ENCODE data around the gene BAIAP2L2. TPM values are rescaled to one million over a fixed set of nuclear protein-coding genes. Genes with fewer than 3 reads are reported as not detected.

Gene BAIAP2L2
- total and polyA plus RNA-seq, 2 donors (not counting 1 experiment from before 2014, with no cell fraction given), result 0.96 to 1.2 TPM

DNA sequence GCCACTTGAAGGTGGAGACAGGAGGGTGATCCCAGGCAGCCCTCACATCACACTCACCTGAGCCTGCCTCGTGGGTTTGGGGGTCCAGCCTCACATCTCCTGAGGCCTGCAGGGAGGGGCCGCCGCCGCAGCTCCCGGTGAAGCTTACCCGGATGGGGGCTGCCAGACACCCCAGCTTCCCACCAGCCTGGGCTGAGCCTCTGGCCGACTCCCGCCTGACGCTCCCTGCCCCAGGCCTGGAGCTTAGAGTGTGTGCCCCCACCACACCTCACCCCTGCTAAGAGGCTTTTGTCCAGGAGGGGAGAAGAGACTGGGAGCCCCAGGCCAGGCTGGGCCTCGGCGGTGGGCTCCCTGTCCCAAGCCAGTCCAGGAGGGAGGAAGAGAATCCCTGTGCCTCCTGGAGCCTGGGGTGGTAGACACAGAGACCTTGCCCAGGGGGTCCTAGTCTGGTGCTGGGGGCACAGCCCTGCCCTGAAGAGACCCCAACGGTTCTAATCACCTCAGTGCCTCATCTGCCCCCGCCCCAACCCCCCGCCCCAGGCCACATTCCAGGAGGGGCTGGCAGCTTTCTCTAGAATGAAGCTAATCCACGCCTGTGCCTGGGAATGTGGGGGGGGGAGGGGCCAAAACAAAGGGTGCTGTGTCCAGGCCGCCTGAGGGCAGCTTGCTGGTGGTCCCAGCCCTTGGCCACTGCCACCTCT, 26.4 kb downstream of the BAIAP2L2 start, which contains the start of gene SLC16A8:
SLC16A8 (minus strand) TSS at position 254 of the 701 bp plus-strand sequence. CDS start 1,311 bp downstream, outside the sequence.
- H3K4me1 Mint-ChIP-seq, result peaks cover 5% of the 10 kb centered on the region
- no peak within 1 kb of the TSS for H3K4me3 ChIP-seq (ENCODE audit: control extremely low read depth in 1 of 5, extremely low read depth in 1 of 5, insufficient read depth in 1 of 5, low read depth in 2 of 5, low read length in 4 of 5)
- no peak for DNase-seq
- TF ChIP-seq, protein P1, sequence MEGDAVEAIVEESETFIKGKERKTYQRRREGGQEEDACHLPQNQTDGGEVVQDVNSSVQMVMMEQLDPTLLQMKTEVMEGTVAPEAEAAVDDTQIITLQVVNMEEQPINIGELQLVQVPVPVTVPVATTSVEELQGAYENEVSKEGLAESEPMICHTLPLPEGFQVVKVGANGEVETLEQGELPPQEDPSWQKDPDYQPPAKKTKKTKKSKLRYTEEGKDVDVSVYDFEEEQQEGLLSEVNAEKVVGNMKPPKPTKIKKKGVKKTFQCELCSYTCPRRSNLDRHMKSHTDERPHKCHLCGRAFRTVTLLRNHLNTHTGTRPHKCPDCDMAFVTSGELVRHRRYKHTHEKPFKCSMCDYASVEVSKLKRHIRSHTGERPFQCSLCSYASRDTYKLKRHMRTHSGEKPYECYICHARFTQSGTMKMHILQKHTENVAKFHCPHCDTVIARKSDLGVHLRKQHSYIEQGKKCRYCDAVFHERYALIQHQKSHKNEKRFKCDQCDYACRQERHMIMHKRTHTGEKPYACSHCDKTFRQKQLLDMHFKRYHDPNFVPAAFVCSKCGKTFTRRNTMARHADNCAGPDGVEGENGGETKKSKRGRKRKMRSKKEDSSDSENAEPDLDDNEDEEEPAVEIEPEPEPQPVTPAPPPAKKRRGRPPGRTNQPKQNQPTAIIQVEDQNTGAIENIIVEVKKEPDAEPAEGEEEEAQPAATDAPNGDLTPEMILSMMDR (IDR thresholded peaks at IDR 0.05), result no peak
- TF ChIP-seq EZH2 (IDR thresholded peaks at IDR 0.05; ENCODE audit: borderline replicate concordance, insufficient read depth, low read depth, low read length, poor library complexity, severe bottlenecking), result no peak
- H3K9me3 Mint-ChIP-seq (ENCODE audit: insufficient read depth), result no peaks in the 10 kb centered on the region
- H3K27me3 ChIP-seq (replicated peaks in 1 of 4; ENCODE audit: control extremely low read depth in 1 of 4, control insufficient read depth in 3 of 4, insufficient read depth in 4 of 4, low read length in 3 of 4), result peaks cover 0 to 49% (median 23%) of the 10 kb centered on the region in 4 experiments
- H3K4me2 ChIP-seq (replicated peaks; ENCODE audit: low read depth, low read length, poor library complexity, severe bottlenecking), result peak within 1 kb of the TSS; percentile 66
- CTCF ChIA-PET, result no interaction called here
- no peak within 1 kb of the TSS for H2AFZ ChIP-seq (ENCODE audit: insufficient read depth, low read depth, low read length, poor library complexity, severe bottlenecking)
- no peaks in the 10 kb centered on the region for H3K36me3 ChIP-seq (replicated peaks in 1 of 2; ENCODE audit: control extremely low read depth in 1 of 2, control insufficient read depth in 1 of 2, extremely low read depth in 1 of 2, insufficient read depth in 2 of 2, low read length in 1 of 2)
- H4K20me1 ChIP-seq (ENCODE audit: control insufficient read depth, insufficient read depth, low read length, poor library complexity, severe bottlenecking), result no peaks in the 10 kb centered on the region
- peaks cover 17 to 18% of the 10 kb centered on the region in 2 donors for H3K4me1 ChIP-seq (ENCODE audit: control insufficient read depth in 2 of 2, insufficient read depth in 2 of 2, low read length in 2 of 2)
- WGBS (ENCODE audit: insufficient coverage), result 93% methylated on average over 12 of the region's 16 CpGs
- no peak within 1 kb of the TSS for H3K9ac ChIP-seq (ENCODE audit: low read length)
- H3K4me3 Mint-ChIP-seq, result no peak within 1 kb of the TSS
- H3K79me2 ChIP-seq (ENCODE audit: control insufficient read depth, insufficient read depth, low read length), result no peaks in the 10 kb centered on the region
- peaks cover 29% of the 10 kb centered on the region for H3K27me3 Mint-ChIP-seq
- no peak within 1 kb of the TSS for H3K27ac Mint-ChIP-seq
- no peak for ATAC-seq (ENCODE audit: low read depth)
- intact Hi-C loops (cut with micrococcal nuclease), result no loop called here
- H3K27ac ChIP-seq (ENCODE audit: low read length in 2 of 2), result no peak within 1 kb of the TSS
- no peaks in the 10 kb centered on the region for H3K9me3 ChIP-seq (ENCODE audit: control extremely low read depth in 1 of 3, control insufficient read depth in 2 of 3, insufficient read depth in 1 of 3, low read length in 2 of 3)
- POLR2A ChIA-PET, result interaction anchor here (0.6 kb wide), 1 partner anchor 9 kb away, joined by 5 read pairs; no protein-coding TSS in a partner anchor

DNA sequence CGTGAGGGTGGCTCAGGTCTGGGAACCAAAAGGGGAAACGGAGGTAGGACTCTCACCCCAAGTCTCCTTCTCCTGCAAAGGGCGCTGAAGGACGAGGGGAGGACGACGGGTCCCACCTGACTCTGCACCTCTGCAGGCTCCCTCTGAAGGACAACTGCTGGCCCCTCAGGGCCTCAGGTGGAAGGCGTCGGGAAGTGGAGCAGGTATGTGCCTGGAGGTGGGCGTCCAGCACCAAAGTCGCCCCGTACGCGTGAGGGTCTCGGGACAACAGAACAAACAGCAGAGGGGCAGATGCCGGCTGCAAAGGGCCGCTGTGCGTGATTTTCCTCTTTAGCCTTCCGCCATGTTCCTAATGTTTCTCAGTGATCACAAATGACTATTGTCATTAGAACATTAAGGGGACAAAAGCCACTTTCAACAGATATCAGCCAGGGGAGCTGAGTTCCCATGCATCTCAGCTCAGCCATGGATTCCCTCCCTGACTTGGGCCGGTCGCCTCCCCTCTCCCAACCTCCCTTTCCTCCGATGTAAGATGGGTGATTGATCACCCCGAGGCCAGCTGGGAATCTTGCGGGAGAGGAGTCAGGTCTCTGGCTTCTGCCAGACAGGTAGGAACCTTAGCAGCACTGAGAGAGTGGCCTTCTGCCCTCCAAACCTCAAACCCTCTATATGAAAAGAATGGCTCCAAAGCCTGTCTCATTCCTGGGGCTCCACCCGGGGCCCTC, 27.3 kb downstream of the BAIAP2L2 start:
- Mint-ChIP-seq H3K27me3 (peaks cover 26% of the 10 kb centered on the region), H3K9me3 (ENCODE audit: insufficient read depth) (no peaks in the 10 kb centered on the region), H3K4me1 (peaks cover 5% of the 10 kb centered on the region), H3K27ac (no peak overlapping the region), H3K4me3 (no peak overlapping the region)
- H3K27ac ChIP-seq (ENCODE audit: low read length in 2 of 2), result no peak overlapping the region
- no peaks in the 10 kb centered on the region for H3K79me2 ChIP-seq (ENCODE audit: control insufficient read depth, insufficient read depth, low read length)
- H2AFZ ChIP-seq (ENCODE audit: insufficient read depth, low read depth, low read length, poor library complexity, severe bottlenecking), result no peak overlapping the region
- no peak for DNase-seq
- no peaks in the 10 kb centered on the region for H3K36me3 ChIP-seq (replicated peaks in 1 of 2; ENCODE audit: control extremely low read depth in 1 of 2, control insufficient read depth in 1 of 2, extremely low read depth in 1 of 2, insufficient read depth in 2 of 2, low read length in 1 of 2)
- WGBS (ENCODE audit: insufficient coverage), result 72% methylated on average over 19 of the region's 24 CpGs
- H3K4me1 ChIP-seq (ENCODE audit: control insufficient read depth in 2 of 2, insufficient read depth in 2 of 2, low read length in 2 of 2), result peaks cover 17 to 18% of the 10 kb centered on the region in 2 donors
- ChIA-PET CTCF (no interaction called here), POLR2A (no interaction called here)
- H3K4me2 ChIP-seq (replicated peaks; ENCODE audit: low read depth, low read length, poor library complexity, severe bottlenecking), result peak overlapping the region; percentile 66
- H3K9me3 ChIP-seq (ENCODE audit: control extremely low read depth in 1 of 3, control insufficient read depth in 2 of 3, insufficient read depth in 1 of 3, low read length in 2 of 3), result no peaks in the 10 kb centered on the region
- no peak for ATAC-seq (ENCODE audit: low read depth)
- no peak overlapping the region for H3K4me3 ChIP-seq (ENCODE audit: control extremely low read depth in 1 of 5, extremely low read depth in 1 of 5, insufficient read depth in 1 of 5, low read depth in 2 of 5, low read length in 4 of 5)
- H4K20me1 ChIP-seq (ENCODE audit: control insufficient read depth, insufficient read depth, low read length, poor library complexity, severe bottlenecking), result no peaks in the 10 kb centered on the region
- H3K27me3 ChIP-seq (replicated peaks in 1 of 4; ENCODE audit: control extremely low read depth in 1 of 4, control insufficient read depth in 3 of 4, insufficient read depth in 4 of 4, low read length in 3 of 4), result peaks cover 0 to 42% (median 20%) of the 10 kb centered on the region in 4 experiments
- intact Hi-C loops (cut with micrococcal nuclease), result no loop called here
- no peak overlapping the region for H3K9ac ChIP-seq (ENCODE audit: low read length)
- no peak for TF ChIP-seq EZH2 (IDR thresholded peaks at IDR 0.05; ENCODE audit: borderline replicate concordance, insufficient read depth, low read depth, low read length, poor library complexity, severe bottlenecking)

Measured in B cell (primary cell).